Astrocyte of the spinal cord (primary cell): ENCODE results near the gene TSPAN9.

ENCODE experiments used
- DNase-seq: peaks from one replicate; pipeline ENCODE4 v3.0.0; 2011; ENCODE audit warnings: low read depth, low spot score
- H3K4me3 ChIP-seq: 2 replicates; pipeline ENCODE4 v1.5.1; 2011; ENCODE audit warnings: low read depth, mild to moderate bottlenecking, low read length, moderate library complexity
- in situ Hi-C: cut with HindIII; loops from 2 replicates; pipeline ENCODE4 v1.10.0; 2017; ENCODE audit warnings: low sequenced_read_pairs
- TF ChIP-seq, protein P1 (sequence below): IDR thresholded peaks from 2 replicates; pipeline ENCODE4 v1.5.1; 2012; ENCODE audit warnings: low read depth, mild to moderate bottlenecking, low read length, inconsistent platforms

TSPAN9 gene

DNA sequence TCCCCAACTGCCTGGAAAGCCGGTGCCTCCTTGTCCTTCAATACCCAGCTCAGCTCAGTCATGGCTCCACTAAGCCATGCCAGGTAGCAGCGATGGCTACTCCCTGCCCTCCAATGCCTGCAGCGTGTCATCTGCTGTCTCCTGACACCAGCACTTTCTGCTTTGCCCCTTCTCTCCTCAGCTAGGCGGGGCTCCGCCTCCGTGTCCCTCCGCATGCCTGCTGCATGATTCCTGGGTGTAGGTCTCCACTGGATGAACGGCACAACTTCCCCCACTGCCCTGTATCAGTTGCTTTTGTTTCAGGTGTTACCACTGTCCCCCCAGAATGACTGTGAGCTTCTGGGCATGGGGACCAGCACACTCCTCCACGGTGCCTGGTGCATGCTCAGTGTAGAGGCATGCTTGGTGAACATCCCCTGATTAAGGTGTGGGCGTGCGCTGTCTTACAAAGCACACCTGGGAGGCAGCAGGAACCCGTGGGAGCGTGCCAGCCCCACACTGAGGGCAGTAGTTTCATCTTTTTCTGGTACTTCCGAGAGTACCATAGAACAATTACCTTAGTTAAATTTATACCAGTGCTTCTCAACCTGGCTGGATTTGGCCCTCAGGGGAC is 234.4 kb downstream of the TSPAN9 start:
- no peak for DNase-seq
- TF ChIP-seq, protein P1, sequence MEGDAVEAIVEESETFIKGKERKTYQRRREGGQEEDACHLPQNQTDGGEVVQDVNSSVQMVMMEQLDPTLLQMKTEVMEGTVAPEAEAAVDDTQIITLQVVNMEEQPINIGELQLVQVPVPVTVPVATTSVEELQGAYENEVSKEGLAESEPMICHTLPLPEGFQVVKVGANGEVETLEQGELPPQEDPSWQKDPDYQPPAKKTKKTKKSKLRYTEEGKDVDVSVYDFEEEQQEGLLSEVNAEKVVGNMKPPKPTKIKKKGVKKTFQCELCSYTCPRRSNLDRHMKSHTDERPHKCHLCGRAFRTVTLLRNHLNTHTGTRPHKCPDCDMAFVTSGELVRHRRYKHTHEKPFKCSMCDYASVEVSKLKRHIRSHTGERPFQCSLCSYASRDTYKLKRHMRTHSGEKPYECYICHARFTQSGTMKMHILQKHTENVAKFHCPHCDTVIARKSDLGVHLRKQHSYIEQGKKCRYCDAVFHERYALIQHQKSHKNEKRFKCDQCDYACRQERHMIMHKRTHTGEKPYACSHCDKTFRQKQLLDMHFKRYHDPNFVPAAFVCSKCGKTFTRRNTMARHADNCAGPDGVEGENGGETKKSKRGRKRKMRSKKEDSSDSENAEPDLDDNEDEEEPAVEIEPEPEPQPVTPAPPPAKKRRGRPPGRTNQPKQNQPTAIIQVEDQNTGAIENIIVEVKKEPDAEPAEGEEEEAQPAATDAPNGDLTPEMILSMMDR: no peak
- H3K4me3 ChIP-seq: no peak overlapping the region
- in situ Hi-C loops: no loop called here

DNA sequence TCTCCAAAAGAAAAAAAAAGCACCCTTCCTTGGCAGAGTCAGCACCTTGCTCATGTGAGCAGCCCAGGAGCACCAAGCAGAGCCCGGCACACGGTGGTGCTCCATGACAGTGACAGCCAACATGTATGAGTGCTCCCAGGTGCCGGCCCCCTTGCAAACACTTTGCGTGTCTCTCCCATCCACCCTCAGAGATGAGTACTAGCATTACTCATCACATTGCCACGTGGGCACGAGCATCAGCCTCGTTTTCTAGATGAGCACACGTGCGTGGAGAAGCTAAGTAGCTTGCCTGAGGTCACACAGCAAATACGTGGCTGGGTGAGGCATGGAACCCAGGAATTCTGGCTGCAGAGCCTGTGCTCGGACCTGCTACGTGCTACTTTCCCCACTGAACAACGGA is 235.9 kb downstream of the TSPAN9 start:
- TF ChIP-seq, protein P1: no peak
- in situ Hi-C loops: no loop called here
- peak; percentile 60 for DNase-seq
- H3K4me3 ChIP-seq: no peak overlapping the region

DNA sequence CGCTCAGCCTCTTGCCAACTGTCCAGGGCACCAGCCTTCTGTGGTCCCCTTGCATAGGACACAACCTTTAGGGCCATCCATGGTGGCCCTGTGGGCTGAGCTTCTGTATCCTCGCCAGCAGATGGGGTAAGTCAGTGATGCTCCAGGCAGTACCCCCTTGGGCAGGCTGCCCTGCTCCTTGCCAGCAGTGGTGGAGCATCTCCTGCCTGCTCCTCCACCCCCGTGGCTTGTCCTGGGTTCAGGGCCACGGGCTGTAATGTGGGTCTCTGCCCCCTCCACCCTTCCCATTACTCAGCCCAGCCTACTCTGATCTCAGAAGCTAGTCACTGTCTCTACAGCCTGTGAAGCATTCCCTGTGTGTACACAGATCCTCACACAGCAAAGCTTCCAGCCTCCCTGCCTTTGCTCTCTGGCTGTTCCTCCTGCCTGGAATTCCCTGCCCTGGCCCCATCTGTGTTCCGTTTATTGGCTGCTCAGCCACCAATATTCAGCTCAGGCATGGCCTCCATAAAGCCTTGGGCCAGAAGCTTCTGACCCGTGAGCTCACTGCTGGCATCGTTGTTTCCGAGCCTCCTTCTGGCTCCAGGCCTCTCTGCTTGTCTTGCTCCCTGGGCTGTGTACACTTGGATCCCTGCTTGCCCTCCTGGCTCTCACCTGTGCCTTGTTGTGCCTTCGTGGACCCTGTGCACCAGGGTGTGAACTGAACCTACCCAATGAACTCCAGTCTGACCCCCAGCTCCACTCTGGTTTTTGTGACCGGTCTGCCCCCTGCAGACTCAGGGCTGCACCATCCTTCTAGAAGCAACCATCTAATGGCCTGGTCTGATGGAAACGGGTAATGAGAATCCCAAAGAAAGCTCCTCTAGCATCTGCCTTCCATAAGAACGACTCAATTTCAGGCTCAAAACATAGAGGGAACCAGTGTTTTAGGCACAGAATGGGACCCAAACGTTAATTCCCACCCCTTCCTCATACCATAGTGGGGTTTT is 236.8 kb downstream of the TSPAN9 start:
- H3K4me3 ChIP-seq: no peak overlapping the region
- TF ChIP-seq, protein P1: peak; percentile 51
- no peak for DNase-seq
- in situ Hi-C loops: no loop called here

DNA sequence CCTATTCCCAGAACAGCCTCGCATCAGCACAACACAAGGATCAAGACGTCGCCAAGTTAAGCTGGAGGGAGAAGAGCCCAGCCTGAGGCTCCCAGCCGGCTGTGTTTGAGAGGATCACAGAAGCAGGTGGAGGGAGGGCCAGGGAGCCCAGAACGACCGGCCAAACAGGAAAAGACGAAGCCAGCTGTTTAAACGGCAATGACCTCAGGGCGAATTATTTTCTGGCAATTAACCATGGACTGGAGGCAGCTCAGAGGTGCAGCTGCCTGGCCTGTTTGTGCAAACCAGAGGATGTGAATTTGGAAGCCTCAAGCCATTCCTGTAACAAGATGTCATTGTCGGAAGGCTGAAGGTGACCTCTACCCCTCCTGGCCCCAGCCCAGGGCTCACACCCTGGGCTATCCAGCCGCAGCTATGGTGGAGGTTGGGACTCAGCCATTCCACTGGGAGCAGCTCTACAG is 238.1 kb downstream of the TSPAN9 start:
- TF ChIP-seq, protein P1: no peak
- in situ Hi-C loops: no loop called here
- DNase-seq: peak; percentile 73
- no peak overlapping the region for H3K4me3 ChIP-seq

GRCh38 chr12:3316776-3317480 is 239.7 kb downstream of the TSPAN9 start:
- no peak for DNase-seq
- TF ChIP-seq, protein P1: no peak
- in situ Hi-C loops: no loop called here
- no peak overlapping the region for H3K4me3 ChIP-seq

DNA sequence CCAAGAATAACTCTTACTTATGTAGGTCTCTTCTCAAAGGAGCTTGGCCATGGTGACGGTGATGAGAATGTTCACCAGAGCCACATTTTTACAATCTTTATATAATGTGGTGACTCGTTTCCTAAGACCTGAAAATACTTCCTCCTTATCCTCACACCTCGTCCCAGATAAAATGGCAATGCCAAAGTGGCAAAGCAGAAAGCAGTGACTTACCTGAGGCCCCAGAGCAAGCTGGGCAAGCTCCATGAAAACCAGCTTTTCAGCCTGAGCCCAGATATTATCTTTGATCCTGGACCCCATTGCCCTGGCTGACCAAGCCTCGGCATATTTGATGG is 240.3 kb downstream of the TSPAN9 start:
- in situ Hi-C loops: no loop called here

More for the DNA sequence above, 240.3 kb downstream of the TSPAN9 start:
- no peak for DNase-seq
- TF ChIP-seq, protein P1: no peak
- H3K4me3 ChIP-seq: no peak overlapping the region
